ENCODE data around the gene SNX2.
"Not testable (repeated sequence)": the region's sequence is repeated elsewhere in the genome, so short reads cannot be mapped to it uniquely, and the experiment has no call there.

Gene SNX2

DNA sequence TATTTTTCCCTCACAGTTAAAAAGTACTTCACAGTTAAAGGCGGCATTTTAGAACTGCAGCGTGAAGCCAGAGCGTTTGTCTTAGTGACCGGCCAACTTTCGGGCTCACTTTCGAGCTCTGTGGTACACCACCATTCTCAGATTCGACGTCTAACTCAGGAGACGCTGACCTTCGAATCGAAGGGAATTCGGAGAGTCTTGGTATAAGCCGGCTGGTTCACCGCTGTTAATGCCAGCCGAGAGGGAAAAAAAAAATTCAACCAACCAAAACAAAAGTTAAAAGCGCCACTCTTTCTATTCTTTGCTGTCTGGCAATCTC, 70.0 kb downstream of the SNX2 start:
- DNase-seq, result no peak

GRCh38 chr5:122845229-122846050, 70.6 kb downstream of the SNX2 start, which contains the start of gene SNX24:
SNX24 (plus strand) TSS chr5:122845613; CDS start chr5:122845634, 21 bp downstream.
- DNase-seq, result peak; percentile 34 to 75

DNA sequence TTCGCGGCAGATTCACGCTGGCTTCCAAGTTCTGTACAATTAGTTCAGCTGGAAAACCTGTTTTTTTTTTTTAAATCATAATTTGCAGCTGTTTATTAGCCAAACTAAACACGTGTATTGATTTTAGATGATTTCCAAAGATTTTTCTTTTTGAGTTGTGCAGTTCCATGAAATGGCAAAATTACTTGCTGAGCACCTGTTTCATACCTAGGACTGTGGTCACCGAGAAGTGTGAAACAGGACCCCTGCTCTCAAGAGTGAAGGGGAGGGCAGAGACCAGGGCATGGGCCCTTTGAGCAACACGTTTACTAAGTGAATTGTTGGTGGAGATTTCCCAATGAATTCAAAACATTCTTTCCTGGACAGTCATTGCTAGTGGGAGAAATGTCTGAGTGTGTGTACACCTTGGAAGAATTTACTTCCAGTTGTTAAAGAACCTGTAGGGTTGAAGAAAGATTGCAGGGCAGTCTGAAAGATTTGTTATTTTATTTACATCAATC, 71.2 kb downstream of the SNX2 start:
- peak in 1 of 2 experiments; percentile 60 for DNase-seq

DNA sequence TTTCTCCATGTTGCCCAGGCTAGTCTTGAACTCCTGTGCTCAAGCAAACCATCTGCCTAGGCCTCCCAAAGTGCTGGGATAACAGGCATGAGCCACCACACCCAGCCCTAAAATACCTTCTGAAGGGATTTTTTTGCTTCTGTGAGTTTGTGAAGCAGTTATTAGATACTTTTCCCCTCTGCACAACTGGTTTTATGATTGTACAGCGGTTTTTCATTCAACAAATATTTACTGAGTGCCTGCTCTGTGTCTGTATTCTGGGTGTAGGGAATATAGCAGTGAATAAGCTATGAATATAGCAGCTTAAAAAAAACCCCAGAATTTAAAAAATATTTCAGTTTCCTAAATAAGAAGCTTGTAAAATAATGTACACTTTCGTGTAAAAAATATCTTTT, 72.8 kb downstream of the SNX2 start:
- no peak for DNase-seq

GRCh38 chr5:122849771-122850170, 74.9 kb downstream of the SNX2 start:
- no peak for DNase-seq

DNA sequence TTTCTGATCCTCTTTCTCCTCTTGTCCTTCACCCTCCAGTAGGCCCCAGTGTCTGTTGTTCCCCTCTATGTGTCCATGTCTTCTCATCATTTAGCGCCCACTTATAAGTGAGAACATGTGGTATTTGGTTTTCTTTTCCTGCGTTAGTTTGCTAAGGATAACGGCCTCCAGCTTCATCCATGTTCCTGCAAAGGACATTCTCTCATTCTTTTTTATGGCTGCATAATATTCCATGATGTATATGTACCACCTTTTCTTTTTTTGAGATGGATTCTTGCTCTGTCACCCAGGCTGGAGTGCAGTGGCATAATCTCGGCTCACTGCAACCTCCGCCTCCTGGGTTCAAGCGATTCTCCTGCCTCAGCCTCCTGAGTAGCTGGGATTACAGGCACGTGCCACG, 82.7 kb downstream of the SNX2 start:
- not testable (repeated sequence) for DNase-seq

GRCh38 chr5:122858451-122858850, 83.6 kb downstream of the SNX2 start:
- DNase-seq, result no peak

GRCh38 chr5:122863240-122863639, 88.4 kb downstream of the SNX2 start:
- DNase-seq, result no peak

DNA sequence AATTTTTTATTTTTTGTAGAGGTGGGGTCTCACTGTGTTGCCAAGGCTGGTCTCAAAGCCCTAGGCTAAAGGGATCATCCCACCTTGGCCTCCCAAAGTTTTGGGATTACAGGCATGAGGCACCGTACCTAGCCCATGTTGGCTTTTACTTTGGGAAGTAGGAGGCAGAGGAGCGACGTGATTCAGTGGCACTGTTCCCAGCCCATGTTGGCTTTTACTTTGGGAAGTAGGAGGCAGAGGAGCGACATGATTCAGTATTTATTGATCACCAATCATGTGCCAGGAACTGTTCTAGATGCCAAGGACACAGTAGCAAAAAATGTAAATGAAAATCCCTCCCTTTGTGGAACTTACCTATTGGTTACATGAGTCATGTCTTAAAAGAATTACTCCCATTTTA, 88.8 kb downstream of the SNX2 start:
- no peak for DNase-seq

DNA sequence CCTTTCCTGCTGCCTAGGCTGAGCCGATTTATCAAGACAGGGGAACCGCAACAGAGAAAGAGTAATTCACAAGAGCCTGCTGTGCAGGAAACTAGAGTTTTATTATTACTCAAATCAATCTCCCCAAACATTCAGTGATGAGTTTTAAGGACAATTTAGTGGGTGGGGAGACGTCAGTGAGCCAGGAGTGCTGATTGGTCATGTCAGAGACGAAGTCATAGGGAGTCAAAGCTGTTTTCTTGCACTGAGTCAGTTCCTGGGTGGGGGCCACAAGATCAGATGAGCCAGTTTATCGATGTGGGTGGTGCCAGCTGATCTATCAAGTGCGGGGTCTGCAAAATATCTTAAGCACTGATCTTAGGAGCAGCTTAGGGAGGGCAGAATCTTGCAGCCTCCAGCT, 89.5 kb downstream of the SNX2 start:
- no peak for DNase-seq

DNA sequence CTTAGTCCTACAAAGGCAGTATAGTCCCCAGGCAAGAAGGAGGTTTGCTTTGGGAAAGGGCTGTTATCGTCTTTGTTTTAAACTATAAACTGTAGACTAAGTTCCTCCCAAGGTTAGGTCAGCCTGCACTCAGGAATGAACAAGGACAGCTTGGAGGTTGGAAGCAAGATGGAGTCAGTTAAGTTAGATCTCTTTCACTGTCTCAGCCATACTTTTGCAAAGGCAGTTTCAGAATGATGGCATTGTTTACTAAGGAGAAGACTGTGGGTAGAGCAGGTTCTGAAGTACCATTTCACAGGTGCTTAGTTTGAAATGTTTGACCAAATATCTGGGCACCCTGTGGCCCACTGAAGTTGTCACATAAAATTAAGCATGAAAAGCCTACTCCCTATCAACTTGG, 90.0 kb downstream of the SNX2 start:
- no peak for DNase-seq

- DNase-seq, result no peak
Observed at GRCh38 chr5:122870219-122870856, 95.5 kb downstream of the SNX2 start.

GRCh38 chr5:122871661-122872060, 96.8 kb downstream of the SNX2 start:
- DNase-seq, result no peak

- no peak for DNase-seq
Observed at GRCh38 chr5:122874179-122874875, 99.4 kb downstream of the SNX2 start.

DNA sequence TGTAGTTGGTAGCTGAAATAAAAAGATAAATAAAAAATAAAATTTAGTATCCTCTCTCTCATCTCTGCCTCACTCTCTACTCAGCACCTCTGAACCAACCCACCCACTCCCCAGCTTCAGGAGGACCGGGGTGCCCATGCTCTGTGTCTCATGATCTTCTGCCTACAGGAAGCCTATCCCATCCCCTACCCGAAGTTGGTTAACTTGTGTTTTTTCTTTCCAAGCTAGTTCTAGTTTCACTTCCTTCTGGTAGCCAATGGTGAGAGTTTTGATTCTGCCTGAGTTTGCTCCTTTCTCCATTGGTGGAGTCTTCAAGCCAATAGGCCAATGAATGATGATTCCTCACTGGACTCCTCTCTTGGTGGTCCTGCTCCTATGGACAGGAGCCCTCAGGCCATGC, 102.6 kb downstream of the SNX2 start:
- no peak for DNase-seq

- DNase-seq, result no peak
Observed at GRCh38 chr5:122879076-122879475, 104.2 kb downstream of the SNX2 start.
